Fibroblast of the aortic adventitia (primary cell): ENCODE data around the gene C14orf119. TPM values are rescaled to one million over a fixed set of nuclear protein-coding genes. Genes with fewer than 3 reads are reported as not detected.

Experiments
- DNase-seq: peaks from one replicate; pipeline ENCODE4 v3.0.0-alpha.2; 2010; ENCODE audit warnings: low read depth
- H3K4me3 ChIP-seq: 2 replicates; pipeline ENCODE4 v1.5.1; 2011; ENCODE audit warnings: low read depth, mild to moderate bottlenecking, control low read depth, low read length, moderate library complexity
- CTCF ChIP-seq: IDR thresholded peaks from 2 replicates; pipeline ENCODE4 v1.5.1; 2011; ENCODE audit warnings: mild to moderate bottlenecking, low read length, control low read depth, inconsistent platforms; ENCODE audit not compliant: insufficient read depth
- total RNA-seq: library from RNA; depleted of rRNA; stranded (reverse); fragments of >200 nt; gene quantifications from 2 replicates; pipeline ENCODE4 v1.2.3, GENCODE V29; 2012; ENCODE audit warnings: low replicate concordance

C14orf119 gene
- total RNA-seq, 1 donor: 60.2 TPM

GRCh38 chr14:23115918-23116317 lies 20.6 kb downstream of the C14orf119 start:
- TF ChIP-seq CTCF: no peak
- no peak for DNase-seq

GRCh38 chr14:23117371-23118020 lies 22.2 kb downstream of the C14orf119 start:
- DNase-seq: no peak
- no peak overlapping the region for H3K4me3 ChIP-seq
- TF ChIP-seq CTCF: no peak

More at GRCh38 chr14:23115918-23116317, 20.6 kb downstream of the C14orf119 start:
- H3K4me3 ChIP-seq: no peak overlapping the region

- no peak for TF ChIP-seq CTCF
- no peak for DNase-seq
- H3K4me3 ChIP-seq: no peak within 1 kb of the TSS
Measured at GRCh38 chr14:23118506-23119362, 23.4 kb downstream of the C14orf119 start, which contains the start of gene CEBPE. Gene CEBPE, minus strand, starts transcription at chr14:23119255. Its CDS starts 164 bp downstream, at chr14:23119091.

GRCh38 chr14:23119363-23120327 lies 24.3 kb downstream of the C14orf119 start:
- no peak overlapping the region for H3K4me3 ChIP-seq
- DNase-seq: no peak
- no peak for TF ChIP-seq CTCF

GRCh38 chr14:23120541-23121251 lies 25.4 kb downstream of the C14orf119 start:
- peak; percentile 99 for TF ChIP-seq CTCF
- DNase-seq: peak; percentile 88
- H3K4me3 ChIP-seq: no peak overlapping the region

- TF ChIP-seq CTCF: no peak
- DNase-seq: peak; percentile 84
- H3K4me3 ChIP-seq: no peak overlapping the region
Measured at GRCh38 chr14:23121361-23121771, 26.1 kb downstream of the C14orf119 start.
